NCI-H187 treated with DMSO at 0.1 percent for 48 hours (cell line): Measurements from ENCODE around the gene SLC12A3.
"Not testable (repeated sequence)": the region's sequence is repeated elsewhere in the genome, so short reads cannot be mapped to it uniquely, and the experiment has no call there.

Experiments used
- DNase-seq: peaks from one replicate; lab custom pipeline; 2025; lab: John Stamatoyannopoulos, UW

The SLC12A3 gene

DNA sequence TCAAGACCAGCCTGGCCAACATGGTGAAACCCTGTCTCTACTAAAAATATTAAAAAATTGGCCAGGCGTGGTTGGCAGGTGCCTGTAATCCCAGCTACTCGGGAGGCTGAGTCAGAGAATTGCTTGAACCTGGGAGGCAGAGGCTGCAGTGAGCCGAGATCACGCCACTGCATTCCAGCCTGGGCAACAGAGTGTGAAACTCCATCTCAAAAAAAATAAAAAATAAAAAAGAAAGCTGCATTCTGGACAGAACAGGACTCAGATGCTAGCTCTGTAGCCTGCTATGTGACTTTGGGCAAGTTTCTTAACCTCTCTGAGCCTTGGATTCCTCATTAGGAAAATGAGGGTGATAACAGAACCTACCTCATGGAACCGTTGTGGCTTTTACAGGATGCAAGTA lies 3.8 kb downstream of the SLC12A3 start:
- DNase-seq, result not testable (repeated sequence)

GRCh38 chr16:56869513-56870275 lies 4.7 kb downstream of the SLC12A3 start:
- DNase-seq, result no peak

DNA sequence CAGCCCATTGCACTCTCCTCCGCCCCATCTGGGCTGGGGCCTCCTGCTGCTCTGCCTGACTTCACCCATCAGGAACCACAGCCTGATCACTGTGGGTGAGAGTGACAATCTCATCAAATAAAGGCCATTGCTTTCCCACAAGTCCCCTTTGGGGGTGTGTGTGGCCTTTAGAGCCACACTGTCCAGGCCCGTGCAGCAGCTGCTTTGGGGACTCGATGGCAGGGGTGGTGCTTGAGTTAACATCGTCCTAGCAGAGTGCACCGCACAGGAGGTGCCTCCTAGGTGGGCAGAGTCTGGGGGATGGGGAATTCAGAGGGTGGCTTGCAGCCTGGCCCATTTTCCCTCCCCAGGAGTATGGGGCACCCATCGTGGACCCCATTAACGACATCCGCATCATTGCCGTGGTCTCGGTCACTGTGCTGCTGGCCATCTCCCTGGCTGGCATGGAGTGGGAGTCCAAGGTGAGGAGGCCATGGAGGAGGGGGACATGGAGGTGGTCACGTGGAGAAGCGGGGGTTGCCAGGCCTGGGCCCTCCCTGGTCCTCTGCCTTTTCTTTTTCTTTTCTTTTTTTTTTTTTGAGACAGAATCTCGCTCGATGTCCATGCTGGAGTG lies 5.4 kb downstream of the SLC12A3 start:
- DNase-seq, result no peak

- DNase-seq, result no peak
These were observed 6.2 kb downstream of the SLC12A3 start for GRCh38 chr16:56871172-56871593.

GRCh38 chr16:56872863-56873391 lies 7.9 kb downstream of the SLC12A3 start:
- no peak for DNase-seq

- DNase-seq, result no peak
These were observed 9.8 kb downstream of the SLC12A3 start for GRCh38 chr16:56874800-56875199.

GRCh38 chr16:56876048-56876447 lies 11.0 kb downstream of the SLC12A3 start:
- no peak for DNase-seq

DNA sequence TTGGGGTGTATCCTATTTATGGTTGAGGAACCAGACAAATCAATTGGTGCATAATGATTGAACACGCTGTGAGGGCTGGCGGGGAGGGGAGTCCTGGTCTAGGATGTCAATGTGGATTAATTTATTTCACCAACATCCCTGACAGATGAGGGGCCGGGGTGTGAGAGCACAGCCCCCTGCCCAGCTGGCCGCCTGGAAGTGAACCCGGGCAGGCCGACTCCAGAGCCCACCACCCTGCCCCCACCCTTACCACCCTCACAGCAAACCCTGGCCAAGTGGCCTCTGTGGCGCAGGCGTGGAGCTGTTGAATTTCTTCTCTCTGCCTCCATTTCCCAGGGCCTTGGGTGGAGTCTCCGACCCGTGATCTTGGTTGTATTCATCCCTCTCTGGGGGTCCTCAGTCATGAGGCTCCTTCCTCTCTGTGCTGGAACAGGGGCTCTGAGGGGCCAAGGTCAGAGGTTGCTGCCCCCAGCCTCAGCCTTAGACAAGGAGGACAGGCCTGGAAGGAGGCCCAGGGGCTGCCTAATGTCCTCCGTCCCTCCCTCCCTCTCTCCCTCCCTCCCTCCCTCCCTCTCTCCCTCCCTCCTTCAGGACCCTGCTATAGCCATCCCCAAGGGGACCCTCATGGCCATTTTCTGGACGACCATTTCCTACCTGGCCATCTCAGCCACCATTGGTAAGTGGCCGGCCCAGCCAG lies 12.6 kb downstream of the SLC12A3 start:
- no peak for DNase-seq

- no peak for DNase-seq
These were observed 13.4 kb downstream of the SLC12A3 start for GRCh38 chr16:56878282-56878854.

GRCh38 chr16:56879276-56879675 lies 14.3 kb downstream of the SLC12A3 start:
- DNase-seq, result no peak

DNA sequence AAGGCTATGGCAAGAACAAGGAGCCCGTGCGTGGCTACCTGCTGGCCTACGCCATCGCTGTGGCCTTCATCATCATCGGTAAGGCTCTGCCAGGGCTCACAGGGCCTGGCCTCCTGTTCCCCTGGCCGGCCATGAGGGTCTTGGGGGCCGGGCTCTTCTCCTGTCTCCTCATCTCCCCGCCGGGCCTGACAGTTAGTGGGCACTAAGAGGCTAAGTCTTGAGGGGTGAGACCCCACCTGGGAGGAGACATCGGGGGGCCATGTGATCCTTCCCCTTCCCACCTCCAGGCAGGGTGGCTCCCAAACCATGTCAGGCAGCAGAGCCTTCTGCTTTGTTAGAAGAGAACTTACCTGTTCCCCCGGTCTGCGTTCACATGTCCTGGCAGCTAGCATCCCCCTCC lies 15.2 kb downstream of the SLC12A3 start:
- no peak for DNase-seq

- DNase-seq, result no peak
These were observed 15.7 kb downstream of the SLC12A3 start for GRCh38 chr16:56880685-56881084.

- DNase-seq, result no peak
These were observed 17.2 kb downstream of the SLC12A3 start for GRCh38 chr16:56882077-56882800.

- DNase-seq, result no peak
These were observed 18.6 kb downstream of the SLC12A3 start for GRCh38 chr16:56883586-56883985.

- DNase-seq, result no peak
These were observed 19.1 kb downstream of the SLC12A3 start for GRCh38 chr16:56884026-56884582.

GRCh38 chr16:56884929-56885328 lies 19.9 kb downstream of the SLC12A3 start:
- not testable (repeated sequence) for DNase-seq

DNA sequence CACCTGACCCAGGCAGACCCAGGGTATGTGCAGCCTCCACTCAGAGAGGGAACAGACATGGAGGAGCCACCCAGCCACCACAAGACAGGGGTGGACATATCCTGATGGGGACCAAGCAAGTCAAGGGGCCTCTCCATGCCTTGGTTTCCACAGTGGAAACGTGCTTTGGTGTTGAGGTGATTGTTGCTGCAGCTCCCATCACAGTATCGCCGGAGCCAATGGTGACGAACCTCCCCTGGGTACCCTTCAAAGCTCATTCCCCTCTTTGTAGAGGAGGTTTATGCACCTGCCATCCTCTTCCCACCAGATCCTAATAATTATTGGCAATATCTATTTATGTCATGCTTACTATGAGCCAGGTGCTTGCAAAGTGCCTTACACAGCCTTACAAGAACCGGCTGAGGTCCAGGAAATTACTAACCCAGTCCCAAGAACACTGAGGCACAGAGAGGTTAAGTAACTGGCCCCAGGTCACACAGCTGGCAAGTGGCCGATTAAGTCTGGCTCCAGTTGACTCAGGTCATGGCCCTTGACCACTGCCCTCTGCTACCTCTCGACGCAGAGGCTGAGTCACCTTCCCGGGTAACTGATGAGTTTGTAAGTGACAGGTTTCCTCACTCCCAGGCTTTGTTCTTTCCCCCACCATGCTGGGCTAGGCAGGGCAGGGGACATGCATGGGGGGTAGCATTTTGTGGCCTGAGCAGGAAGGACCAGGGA lies 20.6 kb downstream of the SLC12A3 start:
- DNase-seq, result no peak

GRCh38 chr16:56886296-56886695 lies 21.3 kb downstream of the SLC12A3 start:
- DNase-seq, result no peak

DNA sequence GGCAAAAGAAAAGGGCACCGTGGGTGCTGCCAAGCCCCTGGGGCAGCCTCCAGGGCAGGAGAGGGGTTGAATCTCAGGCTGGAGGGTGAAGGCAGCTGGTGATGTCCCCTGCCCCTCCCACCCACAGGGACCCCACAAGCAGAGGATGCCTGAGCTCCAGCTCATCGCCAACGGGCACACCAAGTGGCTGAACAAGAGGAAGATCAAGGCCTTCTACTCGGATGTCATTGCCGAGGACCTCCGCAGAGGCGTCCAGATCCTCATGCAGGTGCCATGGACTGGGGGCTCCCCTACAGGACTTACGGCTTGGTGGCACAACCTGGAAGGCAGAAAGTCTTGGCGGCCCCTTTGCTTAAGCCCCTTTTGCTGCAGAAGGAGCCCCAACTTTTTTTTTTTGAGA lies 21.8 kb downstream of the SLC12A3 start:
- DNase-seq, result no peak

GRCh38 chr16:56888806-56889205 lies 23.8 kb downstream of the SLC12A3 start:
- DNase-seq, result no peak

- DNase-seq, result no peak
These were observed 24.2 kb downstream of the SLC12A3 start for GRCh38 chr16:56889206-56889605.
